OCI-LY1 (cell line): ENCODE results near the gene CSMD2.

Experiments used
- EZH2 ChIP-seq: fragments of 200-600 bp; sonication (generic), shearing (Covaris generic); IDR thresholded peaks from 2 replicates; pipeline ENCODE4 v1.8.0; 2017; ENCODE audit warnings: borderline replicate concordance, mixed run types, mild to moderate bottlenecking, antibody characterized with exemption, low read length, moderate library complexity, mixed read lengths
- TF ChIP-seq, protein P1 (sequence below): fragments of 200-600 bp; sonication (generic), shearing (Covaris generic); IDR thresholded peaks from 2 replicates; pipeline ENCODE4 v1.5.1; 2017; ENCODE audit warnings: mild to moderate bottlenecking, antibody characterized with exemption, low read length, moderate library complexity, mixed read lengths

DNA sequence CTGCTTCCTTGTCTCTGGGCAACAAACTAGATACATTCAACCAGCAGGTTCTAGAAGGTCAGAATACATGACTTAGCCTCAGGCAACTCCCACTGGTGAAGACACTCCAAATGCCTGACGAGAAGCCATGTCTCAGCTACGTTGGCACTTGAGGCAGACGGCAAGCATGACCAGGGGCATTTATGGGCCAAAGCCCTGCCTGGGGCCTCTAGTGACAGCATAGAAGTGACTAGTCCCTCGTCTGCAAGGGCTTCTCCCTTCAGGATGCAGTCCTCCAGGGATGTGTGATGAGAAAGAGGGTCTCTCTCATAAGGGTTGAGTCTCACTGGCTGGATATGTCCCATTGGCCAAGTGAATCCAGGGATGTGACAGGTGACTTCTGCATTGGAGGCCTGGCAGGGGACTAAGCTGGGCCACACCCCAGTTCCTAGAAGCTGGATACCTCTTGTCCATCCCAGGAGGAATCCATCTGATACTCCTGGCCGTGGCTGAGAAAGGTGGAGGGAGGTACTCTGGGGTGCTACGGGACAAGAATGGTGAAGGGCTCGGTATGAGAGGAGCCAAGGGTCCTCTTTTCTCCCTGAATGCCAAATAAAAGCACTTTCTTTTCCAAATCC lies 449.7 kb downstream of the CSMD2 start:
- TF ChIP-seq, protein P1, sequence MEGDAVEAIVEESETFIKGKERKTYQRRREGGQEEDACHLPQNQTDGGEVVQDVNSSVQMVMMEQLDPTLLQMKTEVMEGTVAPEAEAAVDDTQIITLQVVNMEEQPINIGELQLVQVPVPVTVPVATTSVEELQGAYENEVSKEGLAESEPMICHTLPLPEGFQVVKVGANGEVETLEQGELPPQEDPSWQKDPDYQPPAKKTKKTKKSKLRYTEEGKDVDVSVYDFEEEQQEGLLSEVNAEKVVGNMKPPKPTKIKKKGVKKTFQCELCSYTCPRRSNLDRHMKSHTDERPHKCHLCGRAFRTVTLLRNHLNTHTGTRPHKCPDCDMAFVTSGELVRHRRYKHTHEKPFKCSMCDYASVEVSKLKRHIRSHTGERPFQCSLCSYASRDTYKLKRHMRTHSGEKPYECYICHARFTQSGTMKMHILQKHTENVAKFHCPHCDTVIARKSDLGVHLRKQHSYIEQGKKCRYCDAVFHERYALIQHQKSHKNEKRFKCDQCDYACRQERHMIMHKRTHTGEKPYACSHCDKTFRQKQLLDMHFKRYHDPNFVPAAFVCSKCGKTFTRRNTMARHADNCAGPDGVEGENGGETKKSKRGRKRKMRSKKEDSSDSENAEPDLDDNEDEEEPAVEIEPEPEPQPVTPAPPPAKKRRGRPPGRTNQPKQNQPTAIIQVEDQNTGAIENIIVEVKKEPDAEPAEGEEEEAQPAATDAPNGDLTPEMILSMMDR: no peak
- no peak for TF ChIP-seq EZH2
